WTC11 (cell line): ENCODE data around the gene PPP4R3B.

ENCODE experiments used
- CREB1 ChIP-seq: sonication (generic); formaldehyde crosslinking; IDR thresholded peaks from 2 replicates; pipeline ENCODE4 v1.8.0; 2023; ENCODE audit warnings: mild to moderate bottlenecking, missing genetic modification reagents
- CTCF ChIP-seq: fragments of 200-600 bp; IDR thresholded peaks from 2 replicates; pipeline ENCODE4 v1.8.0; 2022; ENCODE audit warnings: antibody characterized with exemption
- ESRRA ChIP-seq: sonication (generic); formaldehyde crosslinking; IDR thresholded peaks from 2 replicates; pipeline ENCODE4 v1.8.1; 2022; ENCODE audit warnings: mild to moderate bottlenecking, missing genetic modification reagents, borderline replicate concordance
- ZBTB21 ChIP-seq: sonication (generic); formaldehyde crosslinking; IDR thresholded peaks from 2 replicates; pipeline ENCODE4 v1.8.1; 2023; ENCODE audit warnings: mild to moderate bottlenecking, missing genetic modification reagents, borderline replicate concordance
- ZNF512 ChIP-seq: sonication (generic); formaldehyde crosslinking; IDR thresholded peaks from 2 replicates; pipeline ENCODE4 v1.8.1; 2022; ENCODE audit warnings: missing genetic modification reagents, borderline replicate concordance

GRCh38 chr2:55653255-55653654 is 35.8 kb upstream of the PPP4R3B start:
- TF ChIP-seq CTCF (no peak), CREB1 (CRISPR knock-in tag) (no peak), ZNF512 (CRISPR knock-in tag) (no peak), ESRRA (no peak), ZBTB21 (CRISPR knock-in tag) (no peak)
